Measurements from ENCODE around the gene CAMTA1. TPM values are rescaled to one million over a fixed set of nuclear protein-coding genes. Genes with fewer than 3 reads are reported as not detected.

CAMTA1 gene
- total RNA-seq, 1 donor from 2014 or later: 62.9 TPM

DNA sequence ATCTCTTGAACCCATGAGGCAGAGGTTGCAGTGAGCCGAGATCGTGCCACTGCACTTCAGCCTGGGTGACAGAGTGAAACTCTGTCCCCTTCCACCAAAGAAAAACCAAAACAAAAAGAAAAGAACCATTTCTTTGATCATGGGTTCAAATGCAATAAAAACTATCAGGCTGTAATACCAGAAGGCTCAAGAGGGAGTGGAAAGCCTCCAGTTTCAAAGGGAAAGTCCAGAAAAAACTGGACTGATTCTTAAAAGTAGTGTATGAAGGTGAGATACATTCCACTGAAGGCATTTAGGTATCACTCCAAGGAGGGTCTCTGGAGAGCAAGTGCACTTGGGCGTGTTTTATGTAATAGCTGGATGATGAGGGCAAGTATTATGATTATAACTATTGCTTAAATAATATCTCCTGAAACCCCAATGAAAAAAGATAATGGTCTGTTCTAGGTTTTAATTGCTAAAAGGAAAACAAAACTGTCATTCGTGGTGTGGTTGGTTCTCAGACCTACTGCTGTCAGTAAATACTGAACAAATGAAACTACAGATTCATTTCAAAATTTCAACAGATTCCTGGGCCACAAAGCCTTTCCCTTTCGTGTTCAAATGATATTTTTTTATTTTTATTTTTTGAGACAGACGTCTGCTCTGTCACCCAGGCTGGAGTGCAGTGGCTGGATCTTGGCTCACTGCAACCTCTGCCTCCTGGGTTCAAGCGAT is 6.0 kb upstream of the CAMTA1 start:
- no peak overlapping the region for H3K4me3 ChIP-seq
- intact Hi-C loops (cut with DNase I): no loop called here
- H3K9me3 ChIP-seq: no peaks in the 10 kb centered on the region
- H3K4me1 ChIP-seq: peaks cover 8% of the 10 kb centered on the region
- H3K27me3 ChIP-seq: no peaks in the 10 kb centered on the region
- TF ChIP-seq POLR2A (IDR thresholded peaks at IDR 0.05) (no peak), POLR2AphosphoS5 (IDR thresholded peaks at IDR 0.05; ENCODE audit: insufficient read depth in 1 of 2, low read depth in 1 of 2) (no peak)
- TF ChIP-seq, protein P1, sequence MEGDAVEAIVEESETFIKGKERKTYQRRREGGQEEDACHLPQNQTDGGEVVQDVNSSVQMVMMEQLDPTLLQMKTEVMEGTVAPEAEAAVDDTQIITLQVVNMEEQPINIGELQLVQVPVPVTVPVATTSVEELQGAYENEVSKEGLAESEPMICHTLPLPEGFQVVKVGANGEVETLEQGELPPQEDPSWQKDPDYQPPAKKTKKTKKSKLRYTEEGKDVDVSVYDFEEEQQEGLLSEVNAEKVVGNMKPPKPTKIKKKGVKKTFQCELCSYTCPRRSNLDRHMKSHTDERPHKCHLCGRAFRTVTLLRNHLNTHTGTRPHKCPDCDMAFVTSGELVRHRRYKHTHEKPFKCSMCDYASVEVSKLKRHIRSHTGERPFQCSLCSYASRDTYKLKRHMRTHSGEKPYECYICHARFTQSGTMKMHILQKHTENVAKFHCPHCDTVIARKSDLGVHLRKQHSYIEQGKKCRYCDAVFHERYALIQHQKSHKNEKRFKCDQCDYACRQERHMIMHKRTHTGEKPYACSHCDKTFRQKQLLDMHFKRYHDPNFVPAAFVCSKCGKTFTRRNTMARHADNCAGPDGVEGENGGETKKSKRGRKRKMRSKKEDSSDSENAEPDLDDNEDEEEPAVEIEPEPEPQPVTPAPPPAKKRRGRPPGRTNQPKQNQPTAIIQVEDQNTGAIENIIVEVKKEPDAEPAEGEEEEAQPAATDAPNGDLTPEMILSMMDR (IDR thresholded peaks at IDR 0.05): no peak
- H3K36me3 ChIP-seq: no peaks in the 10 kb centered on the region
- no peak overlapping the region for H3K27ac ChIP-seq
- no peak for DNase-seq (ENCODE audit: extremely low spot score in 2 of 2)

DNA sequence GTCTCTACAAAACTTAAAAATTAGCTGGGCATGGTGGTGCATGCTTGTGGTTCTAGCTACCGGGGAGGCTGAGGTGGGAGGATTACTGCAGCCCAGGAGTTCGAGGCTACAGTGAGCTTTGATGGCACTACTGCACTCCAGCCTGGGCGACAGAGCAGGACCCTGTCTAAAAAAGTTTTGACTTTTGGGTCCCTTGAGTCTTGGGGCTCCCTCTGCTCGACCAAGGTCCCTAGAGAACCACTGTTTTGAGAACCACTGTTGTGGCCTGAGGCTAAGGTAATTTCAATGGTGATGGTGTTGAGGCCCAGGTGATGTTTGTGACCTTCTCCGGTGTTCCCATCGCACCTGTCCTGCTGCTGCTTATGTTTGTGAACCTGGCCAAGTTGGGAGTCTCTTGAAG is 3.1 kb upstream of the CAMTA1 start:
- H3K4me1 ChIP-seq: peaks cover 21% of the 10 kb centered on the region
- H3K36me3 ChIP-seq: no peaks in the 10 kb centered on the region
- DNase-seq (ENCODE audit: extremely low spot score in 2 of 2): peak in 1 of 2 donors; percentile 37
- H3K27me3 ChIP-seq: no peaks in the 10 kb centered on the region
- H3K4me3 ChIP-seq: no peak overlapping the region
- H3K9me3 ChIP-seq: no peaks in the 10 kb centered on the region
- no peak overlapping the region for H3K27ac ChIP-seq
- no peak for TF ChIP-seq POLR2A (IDR thresholded peaks at IDR 0.05)
- no peak for TF ChIP-seq POLR2AphosphoS5 (IDR thresholded peaks at IDR 0.05; ENCODE audit: insufficient read depth in 1 of 2, low read depth in 1 of 2)
- TF ChIP-seq, protein P1 (IDR thresholded peaks at IDR 0.05): no peak
- intact Hi-C loops (cut with DNase I): no loop called here

DNA sequence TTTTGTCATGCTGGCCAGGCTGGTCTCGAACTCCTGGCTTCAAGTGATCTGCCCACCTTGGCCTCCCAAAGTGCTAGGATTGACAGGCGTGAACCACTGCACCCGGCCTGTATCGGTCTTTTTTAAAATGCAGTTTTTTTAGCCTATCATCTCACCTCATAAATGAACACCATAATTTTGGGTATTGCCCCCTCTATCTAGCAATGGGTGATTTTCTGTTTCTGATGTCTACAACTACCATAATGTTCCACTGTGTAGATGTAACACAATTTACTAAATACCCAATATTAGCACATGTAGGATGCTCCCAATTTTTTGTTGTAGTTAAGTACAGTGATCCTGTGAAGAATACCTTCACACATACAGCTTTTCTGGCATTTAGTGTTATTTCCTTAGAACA is 2.0 kb upstream of the CAMTA1 start:
- no peaks in the 10 kb centered on the region for H3K27me3 ChIP-seq
- no peaks in the 10 kb centered on the region for H3K9me3 ChIP-seq
- H3K36me3 ChIP-seq: no peaks in the 10 kb centered on the region
- no peak overlapping the region for H3K4me3 ChIP-seq
- no peak for DNase-seq (ENCODE audit: extremely low spot score in 2 of 2)
- no peak for TF ChIP-seq POLR2AphosphoS5 (IDR thresholded peaks at IDR 0.05; ENCODE audit: insufficient read depth in 1 of 2, low read depth in 1 of 2)
- no peak for TF ChIP-seq POLR2A (IDR thresholded peaks at IDR 0.05)
- TF ChIP-seq, protein P1 (IDR thresholded peaks at IDR 0.05): no peak
- intact Hi-C loops (cut with DNase I): no loop called here
- H3K4me1 ChIP-seq: peaks cover 31% of the 10 kb centered on the region
- H3K27ac ChIP-seq: peak overlapping the region; percentile 99

DNA sequence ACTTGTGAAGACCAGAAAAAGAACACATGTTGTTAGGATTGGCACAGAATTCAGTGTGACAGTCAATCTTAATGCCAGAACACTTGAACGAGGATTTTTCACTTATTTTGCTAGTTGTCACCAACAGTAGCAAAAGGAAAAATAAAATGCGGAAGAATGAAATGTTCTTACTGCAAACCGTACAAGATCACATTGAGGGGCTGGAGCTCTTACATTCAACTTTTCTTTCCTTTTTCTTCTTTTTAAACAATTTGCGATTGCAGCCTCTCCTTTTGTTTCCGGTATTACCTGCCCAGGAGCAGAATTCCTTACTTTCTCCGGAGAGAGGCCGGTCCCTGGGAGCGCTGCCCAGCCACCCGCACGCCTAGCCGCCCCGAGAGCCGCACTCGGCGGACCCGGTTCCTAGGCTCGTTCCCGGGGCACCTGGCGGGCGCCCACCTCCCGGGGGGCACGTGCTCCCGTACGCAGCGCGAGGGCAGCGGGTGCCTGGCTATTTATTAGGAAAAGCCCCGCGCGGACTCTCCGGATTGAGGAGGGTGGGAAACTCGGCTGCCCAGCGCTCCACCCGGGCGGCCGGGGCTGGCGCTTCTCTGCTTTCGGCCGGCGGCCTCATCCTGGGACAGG is 1.2 kb upstream of the CAMTA1 start:
- no peaks in the 10 kb centered on the region for H3K9me3 ChIP-seq
- H3K27ac ChIP-seq: peak overlapping the region; percentile 99
- DNase-seq (ENCODE audit: extremely low spot score in 2 of 2): no peak
- H3K27me3 ChIP-seq: no peaks in the 10 kb centered on the region
- intact Hi-C loops (cut with DNase I): no loop called here
- H3K4me3 ChIP-seq: peak overlapping the region; percentile 71 to 80
- no peaks in the 10 kb centered on the region for H3K36me3 ChIP-seq
- H3K4me1 ChIP-seq: peaks cover 36% of the 10 kb centered on the region
- peak; percentile 65 to 88 for TF ChIP-seq POLR2AphosphoS5 (IDR thresholded peaks at IDR 0.05; ENCODE audit: insufficient read depth in 1 of 2, low read depth in 1 of 2)
- TF ChIP-seq POLR2A (IDR thresholded peaks at IDR 0.05): peak in 1 of 2 donors; percentile 29
- TF ChIP-seq, protein P1 (IDR thresholded peaks at IDR 0.05): no peak
